Stimulated activated CD8-positive, alpha-beta memory T cell treated with anti-CD3 and anti-CD28 coated beads, Interleukin-4, amount 100 ng/mL, for 4 hours (primary cell): ENCODE measurements around the gene PTGR1.

Source experiments
- DNase-seq, 2 donors: peaks; one replicate each; pipeline ENCODE4 v3.0.0-alpha.2; 2020; ENCODE audit warnings: low read depth in 2 of 2, low spot score in 1 of 2

Gene PTGR1

GRCh38 chr9:111542497-111543254 is 56.8 kb downstream of the PTGR1 start:
- DNase-seq, result no peak

- no peak for DNase-seq
These were observed 66.2 kb downstream of the PTGR1 start for GRCh38 chr9:111533099-111533790.

- no peak for DNase-seq
These were observed 67.7 kb downstream of the PTGR1 start for GRCh38 chr9:111531716-111532115.

GRCh38 chr9:111529787-111530186 is 69.7 kb downstream of the PTGR1 start:
- no peak for DNase-seq

- DNase-seq, result no peak
These were observed 72.1 kb downstream of the PTGR1 start for GRCh38 chr9:111527347-111527746.

- peak; percentile 29 to 49 for DNase-seq
These were observed 74.1 kb downstream of the PTGR1 start, which contains the start of gene ZNF483 for GRCh38 chr9:111525056-111525977. TSS of gene ZNF483 (plus strand) at chr9:111525179. CDS start at chr9:111527396, 2,217 bp downstream.

- no peak for DNase-seq
These were observed 74.8 kb downstream of the PTGR1 start for GRCh38 chr9:111524731-111525055.

- no peak for DNase-seq
These were observed 83.4 kb downstream of the PTGR1 start for GRCh38 chr9:111516061-111516465.

GRCh38 chr9:111514967-111515366 is 84.5 kb downstream of the PTGR1 start:
- no peak for DNase-seq
